Karpas-422 (cell line): ENCODE results near the gene DOCK7. TPM values are rescaled to one million over a fixed set of nuclear protein-coding genes. Genes with fewer than 3 reads are reported as not detected.
"Not testable (repeated sequence)": the region's sequence is repeated elsewhere in the genome, so short reads cannot be mapped to it uniquely, and the experiment has no call there.

Source experiments
- DNase-seq: peaks from one replicate; pipeline ENCODE4 v3.0.0-alpha.2; 2015
- H2AFZ ChIP-seq: fragments of 200-600 bp; sonication (generic); 2 replicates; pipeline ENCODE4 v1.6.1; 2014; ENCODE audit warnings: antibody characterized with exemption, low read length, mixed read lengths
- H3K27ac ChIP-seq: fragments of 200-600 bp; sonication (generic); 2 replicates; pipeline ENCODE4 v1.5.1; 2014; ENCODE audit warnings: mild to moderate bottlenecking, low read length, moderate library complexity
- H3K27me3 ChIP-seq: fragments of 200-600 bp; sonication (generic); 2 replicates; pipeline ENCODE4 v1.6.1; 2014; ENCODE audit warnings: low read length, mixed read lengths
- H3K36me3 ChIP-seq: fragments of 200-600 bp; sonication (generic); 2 replicates; pipeline ENCODE4 v1.6.1; 2014; ENCODE audit warnings: low read length, mixed read lengths; ENCODE audit not compliant: insufficient read depth
- H3K4me1 ChIP-seq: fragments of 200-600 bp; sonication (generic); 2 replicates; pipeline ENCODE4 v1.6.1; 2014; ENCODE audit warnings: mild to moderate bottlenecking, low read length, mixed read lengths
- H3K4me2 ChIP-seq: fragments of 200-600 bp; sonication (generic); 2 replicates; pipeline ENCODE4 v1.6.1; 2014; ENCODE audit warnings: low read length, low read depth, mild to moderate bottlenecking; ENCODE audit not compliant: poor library complexity, severe bottlenecking
- H3K4me3 ChIP-seq: fragments of 200-600 bp; sonication (generic); 2 replicates; pipeline ENCODE4 v1.5.1; 2014; ENCODE audit warnings: mild to moderate bottlenecking, antibody characterized with exemption, low read length, mixed read lengths
- H3K79me2 ChIP-seq: fragments of 200-600 bp; sonication (generic); 2 replicates; pipeline ENCODE4 v1.6.1; 2014; ENCODE audit warnings: mild to moderate bottlenecking, low read length, mixed read lengths
- H3K9ac ChIP-seq: fragments of 200-600 bp; sonication (generic); 2 replicates; pipeline ENCODE4 v1.6.0; 2014; ENCODE audit warnings: low read length
- H3K9me2 ChIP-seq: fragments of 200-600 bp; sonication (generic), shearing (Covaris generic); replicated peaks from 2 replicates; pipeline ENCODE4 v1.6.0; 2014; ENCODE audit warnings: mild to moderate bottlenecking, low read length, moderate library complexity; ENCODE audit not compliant: insufficient read depth
- H3K9me3 ChIP-seq: fragments of 300-700, 200-600 bp; sonication (generic); 2 replicates; pipeline ENCODE4 v1.6.1; 2014; ENCODE audit warnings: low read length, mixed read lengths
- H4K20me1 ChIP-seq: fragments of 200-600 bp; sonication (generic); 2 replicates; pipeline ENCODE4 v1.6.1; 2014; ENCODE audit warnings: mild to moderate bottlenecking, antibody characterized with exemption, low read length, low read depth; ENCODE audit not compliant: insufficient read depth
- total RNA-seq: library from RNA; depleted of rRNA; stranded (reverse); fragments of >200 nt; shearing (Covaris generic); gene quantifications from 2 replicates; pipeline ENCODE4 v1.2.3, GENCODE V29; 2014; ENCODE audit warnings: low replicate concordance

The DOCK7 gene
- total RNA-seq, 1 experiment from 2014 or later = 0.11 TPM

DNA sequence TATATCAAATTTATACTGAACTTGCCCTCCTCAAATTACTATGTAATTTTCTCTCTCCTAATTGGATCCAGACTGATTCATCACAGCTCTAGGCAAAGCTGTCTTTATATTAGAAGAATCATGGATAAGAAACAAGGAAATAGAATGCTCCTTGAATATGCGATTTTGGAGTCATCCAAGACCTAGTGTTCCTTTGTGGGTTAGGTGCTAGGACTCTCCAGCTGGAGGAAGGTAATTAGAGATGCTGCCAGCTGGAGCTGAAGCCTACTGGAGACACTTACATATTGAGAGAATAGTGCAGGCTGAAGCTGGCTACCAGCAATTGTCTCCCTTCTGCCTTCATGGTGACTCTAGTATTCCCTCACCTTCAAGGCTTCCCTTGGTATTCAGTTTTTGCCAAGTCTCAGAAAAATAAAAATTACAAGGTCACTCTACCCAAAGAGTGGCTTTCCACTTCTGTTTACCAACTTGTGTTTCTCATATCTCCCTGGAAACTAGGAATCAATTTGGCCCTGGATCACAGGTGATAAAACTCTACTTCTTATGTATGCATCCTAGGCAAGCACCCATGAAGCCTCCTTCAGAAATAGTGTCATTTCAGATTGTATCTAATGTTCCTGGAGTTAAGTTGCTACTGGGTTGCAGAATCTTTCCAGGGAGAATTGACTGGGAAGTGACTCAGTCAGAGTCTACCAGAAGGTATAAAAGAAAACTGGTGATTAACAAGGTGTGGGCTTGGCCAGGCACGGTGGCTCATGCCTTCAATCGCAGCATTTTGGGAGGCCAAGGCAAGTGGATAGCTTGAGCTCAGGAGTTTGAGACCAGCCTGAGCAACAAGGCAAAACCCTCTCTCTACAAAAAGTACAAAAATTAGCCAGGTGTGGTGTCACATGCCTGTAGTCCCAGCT lies 24.4 kb upstream of the DOCK7 start:
- Histone ChIP-seq H4K20me1 (no peaks in the 10 kb centered on the region), H3K4me2 (no peak overlapping the region), H3K4me3 (no peak overlapping the region)

DNA sequence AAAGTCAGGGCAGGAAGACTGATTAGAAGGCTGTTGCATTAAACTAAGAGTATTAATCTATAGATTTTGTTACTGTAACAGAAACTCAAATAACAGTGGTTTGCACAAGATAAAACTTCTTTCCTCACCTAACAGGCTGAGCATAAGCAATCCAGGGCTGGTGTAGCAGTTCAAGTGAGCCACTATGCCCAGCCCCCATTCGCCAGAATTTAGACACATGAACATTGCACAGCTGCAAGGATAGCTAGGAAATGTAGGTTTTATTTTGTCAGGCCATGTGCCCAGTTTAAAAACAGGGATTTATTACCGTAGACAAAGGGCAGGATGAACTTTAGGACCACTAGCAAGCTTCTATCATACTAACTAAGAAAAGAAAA lies 19.5 kb upstream of the DOCK7 start:
- Histone ChIP-seq H4K20me1 (no peaks in the 10 kb centered on the region), H3K9me2 (no peaks in the 10 kb centered on the region), H2AFZ (no peak overlapping the region), H3K4me3 (no peak overlapping the region), H3K36me3 (no peaks in the 10 kb centered on the region), H3K27ac (no peak overlapping the region), H3K9ac (no peak overlapping the region), H3K4me1 (no peaks in the 10 kb centered on the region), H3K27me3 (no peaks in the 10 kb centered on the region), H3K4me2 (no peak overlapping the region), H3K9me3 (no peaks in the 10 kb centered on the region), H3K79me2 (no peaks in the 10 kb centered on the region)
- no peak for DNase-seq

More for the DNA sequence above, 24.4 kb upstream of the DOCK7 start:
- Histone ChIP-seq H3K79me2 (no peaks in the 10 kb centered on the region), H3K9me3 (no peaks in the 10 kb centered on the region), H3K9ac (no peak overlapping the region), H3K27me3 (no peaks in the 10 kb centered on the region), H3K9me2 (no peaks in the 10 kb centered on the region), H3K4me1 (no peaks in the 10 kb centered on the region), H2AFZ (no peak overlapping the region), H3K36me3 (no peaks in the 10 kb centered on the region), H3K27ac (no peak overlapping the region)
- no peak for DNase-seq

DNA sequence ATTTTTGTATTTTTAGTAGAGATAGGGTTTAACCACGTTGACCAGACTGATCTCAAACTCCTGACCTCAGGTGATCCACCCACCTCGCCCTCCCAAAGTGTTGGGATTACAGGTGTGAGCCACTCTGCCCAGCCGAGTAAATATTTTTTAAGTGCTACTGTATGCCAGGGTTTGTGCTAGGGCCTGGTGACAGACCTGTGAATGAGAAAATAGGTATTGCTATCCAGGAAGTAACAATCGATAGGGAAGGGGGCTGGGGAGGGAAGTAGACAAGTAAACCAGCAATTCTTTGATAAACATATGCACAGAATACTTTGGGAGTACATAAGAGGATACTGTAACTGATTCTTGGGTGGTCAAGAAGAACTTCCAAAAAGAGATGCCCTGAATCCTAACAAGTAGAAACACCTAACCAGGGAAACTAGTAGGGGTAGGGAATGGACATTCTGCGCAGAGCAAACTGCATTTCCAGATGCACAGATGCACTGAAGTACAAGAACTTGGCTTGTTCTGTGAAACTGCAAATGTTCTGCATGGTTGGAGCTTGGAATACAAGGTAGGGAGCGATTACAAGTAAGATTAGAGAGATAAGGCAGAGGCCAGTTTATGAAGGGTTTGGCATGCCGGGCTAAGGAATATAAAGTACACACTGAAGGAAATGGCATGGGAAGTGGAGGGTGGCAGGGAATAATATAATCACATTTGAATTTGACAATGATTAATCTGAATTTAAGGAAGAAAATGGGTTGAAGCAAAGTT lies 19.0 kb upstream of the DOCK7 start:
- Histone ChIP-seq H2AFZ (no peak overlapping the region), H3K9me3 (no peaks in the 10 kb centered on the region), H3K4me1 (no peaks in the 10 kb centered on the region), H3K9me2 (no peaks in the 10 kb centered on the region), H3K27ac (no peak overlapping the region), H3K4me2 (no peak overlapping the region), H4K20me1 (no peaks in the 10 kb centered on the region), H3K27me3 (no peaks in the 10 kb centered on the region), H3K79me2 (no peaks in the 10 kb centered on the region), H3K36me3 (no peaks in the 10 kb centered on the region), H3K4me3 (no peak overlapping the region), H3K9ac (no peak overlapping the region)
- no peak for DNase-seq

DNA sequence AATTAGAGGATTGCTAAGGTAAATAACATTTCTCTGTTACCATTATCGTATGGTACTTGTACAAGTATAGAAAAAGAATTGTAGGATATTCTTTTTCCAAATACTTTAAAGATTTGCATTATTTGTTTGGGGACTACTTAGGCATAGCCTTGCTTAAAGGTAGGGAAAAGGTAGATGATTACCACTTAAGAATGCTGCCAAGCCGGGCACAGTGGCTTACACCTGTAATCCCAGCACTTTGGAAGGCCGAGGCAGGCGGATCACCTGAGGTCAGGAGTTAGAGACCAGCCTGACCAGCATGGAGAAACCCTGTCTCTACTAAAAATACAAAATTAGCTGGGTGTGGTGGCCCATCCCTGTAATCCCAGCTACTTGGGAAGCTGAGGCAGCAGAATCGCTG lies 10.0 kb upstream of the DOCK7 start:
- not testable (repeated sequence) for H3K4me3 ChIP-seq, H3K27me3 ChIP-seq, H4K20me1 ChIP-seq, H3K4me2 ChIP-seq, H3K9me3 ChIP-seq, H3K9me2 ChIP-seq, H3K36me3 ChIP-seq, H3K4me1 ChIP-seq, H2AFZ ChIP-seq, H3K79me2 ChIP-seq, DNase-seq, H3K27ac ChIP-seq, H3K9ac ChIP-seq

DNA sequence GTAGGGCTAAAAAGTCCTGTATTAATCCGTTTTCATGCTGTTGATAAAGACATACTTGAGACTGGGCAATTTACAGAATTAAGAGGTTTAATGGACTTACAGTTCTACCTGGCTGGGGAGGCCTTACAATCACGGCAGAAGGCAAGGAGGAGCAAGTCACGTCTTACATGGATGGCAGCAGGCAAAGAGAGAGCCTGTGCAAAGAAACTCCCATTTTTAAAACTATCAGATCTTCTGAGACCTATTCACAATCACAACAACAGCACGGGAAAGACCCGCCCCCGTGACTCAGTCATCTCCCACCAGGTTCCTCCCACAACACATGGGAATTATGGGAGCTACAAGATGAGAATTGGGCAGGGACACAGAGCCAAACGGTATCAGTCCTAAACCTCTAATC lies 6.3 kb upstream of the DOCK7 start:
- DNase-seq, H3K27me3 ChIP-seq, H3K9me2 ChIP-seq, H2AFZ ChIP-seq, H3K79me2 ChIP-seq, H3K4me2 ChIP-seq, H3K36me3 ChIP-seq, H3K9me3 ChIP-seq, H3K9ac ChIP-seq, H3K27ac ChIP-seq, H3K4me1 ChIP-seq, H4K20me1 ChIP-seq, H3K4me3 ChIP-seq: not testable (repeated sequence)

DNA sequence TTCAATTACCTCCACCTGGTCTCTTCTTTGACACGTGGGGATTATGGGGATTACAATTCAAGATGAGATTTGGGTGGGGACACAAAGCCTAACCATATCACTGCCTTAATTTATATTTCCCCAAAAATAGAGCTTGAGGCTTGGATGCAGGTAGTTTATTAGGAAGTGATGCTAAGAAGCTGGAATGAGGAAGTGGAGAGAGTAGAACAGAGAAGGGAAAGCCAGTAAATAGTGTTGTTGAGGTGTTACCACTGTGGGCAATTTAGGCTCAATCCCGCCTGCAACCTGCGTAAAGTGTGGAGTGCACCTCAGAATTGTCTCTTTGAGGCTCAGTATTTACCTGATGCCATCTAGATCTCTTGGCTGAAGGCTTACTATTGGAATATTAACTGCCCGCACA lies 4.9 kb upstream of the DOCK7 start:
- no peak overlapping the region for H3K4me2 ChIP-seq
- H3K9me3 ChIP-seq = no peaks in the 10 kb centered on the region
- no peaks in the 10 kb centered on the region for H4K20me1 ChIP-seq
- DNase-seq = no peak
- no peak overlapping the region for H2AFZ ChIP-seq
- no peaks in the 10 kb centered on the region for H3K79me2 ChIP-seq
- no peak overlapping the region for H3K4me3 ChIP-seq
- no peaks in the 10 kb centered on the region for H3K9me2 ChIP-seq
- H3K36me3 ChIP-seq = no peaks in the 10 kb centered on the region
- no peak overlapping the region for H3K9ac ChIP-seq
- H3K27me3 ChIP-seq = no peaks in the 10 kb centered on the region
- H3K4me1 ChIP-seq = no peaks in the 10 kb centered on the region; the same call in 1 of the 2 replicates
- H3K27ac ChIP-seq = no peak overlapping the region

DNA sequence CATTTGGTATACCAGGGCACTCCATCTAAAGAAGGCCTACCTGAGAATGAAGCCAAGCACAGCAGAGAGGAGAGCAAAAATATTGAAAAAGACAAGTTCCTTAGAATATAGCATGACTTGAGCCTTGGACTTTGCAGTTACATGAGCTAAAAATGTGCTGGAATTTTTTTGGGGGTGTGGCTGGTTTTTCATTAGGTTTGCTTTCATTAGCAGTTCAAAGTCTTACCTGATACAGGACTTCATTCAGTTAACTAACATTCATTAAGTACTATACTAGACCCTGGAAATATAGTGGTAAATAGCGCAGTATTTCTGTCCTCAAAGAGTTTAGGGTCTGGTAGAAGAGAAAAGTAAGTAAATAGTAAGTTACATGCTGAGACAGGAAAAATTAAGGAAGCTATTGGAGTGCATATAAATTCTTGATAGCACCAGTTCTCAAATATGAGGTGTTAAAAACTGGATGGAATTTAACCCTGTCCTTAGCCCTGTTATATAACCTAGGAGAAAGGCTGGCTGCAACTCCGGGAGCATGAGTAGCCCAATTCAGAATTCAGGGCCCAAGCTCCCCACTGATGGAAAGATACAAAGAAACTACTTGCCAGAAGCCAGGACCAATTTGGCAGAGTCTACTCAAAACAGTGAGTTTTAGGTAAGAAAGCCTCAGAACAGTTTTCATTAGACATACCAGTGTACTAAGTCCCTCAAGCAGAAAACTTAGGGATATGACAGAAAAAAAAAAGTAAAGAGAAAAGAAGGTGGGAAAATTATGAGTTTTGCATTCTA lies 3.1 kb upstream of the DOCK7 start:
- H3K9ac ChIP-seq = no peak overlapping the region
- H3K9me2 ChIP-seq = no peaks in the 10 kb centered on the region
- peaks cover 5% of the 10 kb centered on the region for H3K4me1 ChIP-seq
- H3K9me3 ChIP-seq = no peaks in the 10 kb centered on the region
- H3K79me2 ChIP-seq = no peaks in the 10 kb centered on the region
- no peak for DNase-seq
- no peaks in the 10 kb centered on the region for H3K27me3 ChIP-seq
- H3K4me2 ChIP-seq = no peak overlapping the region
- H4K20me1 ChIP-seq = no peaks in the 10 kb centered on the region
- H2AFZ ChIP-seq = no peak overlapping the region
- H3K36me3 ChIP-seq = no peaks in the 10 kb centered on the region
- no peak overlapping the region for H3K27ac ChIP-seq
- H3K4me3 ChIP-seq = no peak overlapping the region

DNA sequence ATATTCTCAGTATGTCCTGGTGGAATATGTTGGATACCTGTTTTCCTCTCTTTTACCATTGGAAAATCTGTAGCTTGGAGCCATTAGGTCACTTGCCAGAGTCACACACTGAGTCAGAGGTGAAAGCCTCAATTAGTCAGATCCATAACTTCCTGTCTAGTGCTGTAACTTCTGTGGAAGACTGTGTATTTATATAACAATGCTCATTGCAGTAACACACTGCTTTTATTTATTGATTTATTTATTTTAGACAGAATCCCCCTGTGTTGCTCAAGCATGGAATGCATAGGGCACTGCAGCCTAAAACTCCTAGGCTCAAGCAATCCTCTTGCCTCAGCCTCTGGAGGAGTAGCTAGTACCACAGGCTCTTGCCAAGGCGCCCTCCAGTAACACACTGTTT lies 1.3 kb upstream of the DOCK7 start:
- Histone ChIP-seq H3K27ac (no peak overlapping the region), H3K9ac (no peak overlapping the region), H3K4me1 (peaks cover 5% of the 10 kb centered on the region), H3K9me3 (no peaks in the 10 kb centered on the region), H4K20me1 (no peaks in the 10 kb centered on the region), H3K9me2 (no peaks in the 10 kb centered on the region), H3K79me2 (no peaks in the 10 kb centered on the region), H3K4me2 (no peak overlapping the region), H3K36me3 (no peaks in the 10 kb centered on the region), H3K4me3 (no peak overlapping the region), H2AFZ (no peak overlapping the region), H3K27me3 (no peaks in the 10 kb centered on the region)
- no peak for DNase-seq
